Measurements from ENCODE around the gene C1QA. TPM values are rescaled to one million over a fixed set of nuclear protein-coding genes. Genes with fewer than 3 reads are reported as not detected.

The C1QA gene
- total and polyA plus RNA-seq, 12 donors: 47.5 to 953 (median 420) TPM

DNA sequence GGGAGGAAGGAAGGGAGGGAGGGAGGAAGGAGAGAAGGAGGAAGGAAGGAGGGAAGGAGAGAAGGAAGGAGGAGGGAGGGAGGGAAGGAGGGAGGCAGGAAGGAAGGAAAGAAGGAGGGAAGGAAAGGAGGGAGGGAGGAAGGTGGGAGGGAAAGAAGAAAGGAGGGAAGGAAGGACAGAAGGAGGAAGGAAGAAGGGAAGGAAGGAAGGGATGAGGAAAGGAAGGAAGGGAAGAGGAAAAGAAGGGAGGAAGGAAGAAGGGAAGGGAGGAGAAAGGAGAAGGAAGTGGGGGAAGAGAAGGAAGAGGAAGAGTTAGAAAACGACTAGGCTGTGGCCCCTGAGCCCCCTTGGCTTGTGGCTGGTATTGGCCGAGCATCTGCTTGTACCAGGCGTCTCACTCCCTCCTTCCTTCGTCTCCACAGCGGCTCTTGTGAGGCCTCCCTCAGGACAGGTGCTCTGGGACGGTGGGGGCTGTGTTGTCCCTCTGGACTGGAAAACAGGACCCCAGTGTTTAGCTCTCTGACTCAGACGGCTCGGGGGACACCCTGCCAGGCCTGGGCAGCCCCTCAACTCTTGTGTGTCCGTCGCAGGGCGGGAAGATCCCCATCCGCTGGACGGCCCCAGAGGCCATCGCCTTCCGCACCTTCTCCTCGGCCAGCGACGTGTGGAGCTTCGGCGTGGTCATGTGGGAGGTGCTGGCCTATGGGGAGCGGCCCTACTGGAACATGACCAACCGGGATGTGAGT is 36.2 kb upstream of the C1QA start:
- intact Hi-C loops (cut with DNase I): no loop called here
- Histone ChIP-seq H3K36me3 (replicated peaks in 1 of 2) (no peaks in the 10 kb centered on the region), H3K27ac (no peak overlapping the region), H3K9me3 (replicated peaks in 1 of 3) (no peaks in the 10 kb centered on the region), H3K4me3 (no peak overlapping the region), H3K27me3 (peaks cover 20% of the 10 kb centered on the region), H3K4me1 (replicated peaks in 1 of 2) (no peaks in the 10 kb centered on the region)
- TF ChIP-seq POLR2A (IDR thresholded peaks at IDR 0.05): no peak
- TF ChIP-seq, protein P1, sequence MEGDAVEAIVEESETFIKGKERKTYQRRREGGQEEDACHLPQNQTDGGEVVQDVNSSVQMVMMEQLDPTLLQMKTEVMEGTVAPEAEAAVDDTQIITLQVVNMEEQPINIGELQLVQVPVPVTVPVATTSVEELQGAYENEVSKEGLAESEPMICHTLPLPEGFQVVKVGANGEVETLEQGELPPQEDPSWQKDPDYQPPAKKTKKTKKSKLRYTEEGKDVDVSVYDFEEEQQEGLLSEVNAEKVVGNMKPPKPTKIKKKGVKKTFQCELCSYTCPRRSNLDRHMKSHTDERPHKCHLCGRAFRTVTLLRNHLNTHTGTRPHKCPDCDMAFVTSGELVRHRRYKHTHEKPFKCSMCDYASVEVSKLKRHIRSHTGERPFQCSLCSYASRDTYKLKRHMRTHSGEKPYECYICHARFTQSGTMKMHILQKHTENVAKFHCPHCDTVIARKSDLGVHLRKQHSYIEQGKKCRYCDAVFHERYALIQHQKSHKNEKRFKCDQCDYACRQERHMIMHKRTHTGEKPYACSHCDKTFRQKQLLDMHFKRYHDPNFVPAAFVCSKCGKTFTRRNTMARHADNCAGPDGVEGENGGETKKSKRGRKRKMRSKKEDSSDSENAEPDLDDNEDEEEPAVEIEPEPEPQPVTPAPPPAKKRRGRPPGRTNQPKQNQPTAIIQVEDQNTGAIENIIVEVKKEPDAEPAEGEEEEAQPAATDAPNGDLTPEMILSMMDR (IDR thresholded peaks at IDR 0.05): no peak
- 48 to 63% (median 58%) methylated on average over 12 to 22 of the region's 22 CpGs for WGBS, 4 donors
- peak in 1 of 7 donors; percentile 38 for DNase-seq

DNA sequence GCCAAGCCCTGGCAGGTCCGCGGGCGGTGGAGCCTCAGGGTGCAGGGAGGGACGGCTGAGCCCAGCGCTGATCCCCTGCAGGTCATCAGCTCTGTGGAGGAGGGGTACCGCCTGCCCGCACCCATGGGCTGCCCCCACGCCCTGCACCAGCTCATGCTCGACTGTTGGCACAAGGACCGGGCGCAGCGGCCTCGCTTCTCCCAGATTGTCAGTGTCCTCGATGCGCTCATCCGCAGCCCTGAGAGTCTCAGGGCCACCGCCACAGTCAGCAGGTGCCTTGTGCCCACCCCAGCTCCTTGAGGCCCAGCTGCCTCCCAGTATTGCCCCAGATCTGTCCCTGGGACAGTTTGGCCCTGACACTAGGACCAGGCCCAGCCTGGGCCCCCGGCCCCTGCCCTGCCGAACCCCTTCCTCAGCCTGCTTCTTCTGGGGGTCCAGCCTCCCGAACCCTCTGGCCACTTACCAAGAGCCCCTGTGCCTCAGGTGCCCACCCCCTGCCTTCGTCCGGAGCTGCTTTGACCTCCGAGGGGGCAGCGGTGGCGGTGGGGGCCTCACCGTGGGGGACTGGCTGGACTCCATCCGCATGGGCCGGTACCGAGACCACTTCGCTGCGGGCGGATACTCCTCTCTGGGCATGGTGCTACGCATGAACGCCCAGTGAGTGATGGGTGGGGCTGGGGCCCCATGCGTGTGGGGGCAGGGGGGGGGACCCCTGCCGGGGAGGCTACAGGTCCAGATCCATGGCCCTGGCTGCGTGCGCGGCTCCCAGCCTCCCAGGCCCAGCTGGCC is 35.4 kb upstream of the C1QA start:
- no peak overlapping the region for H3K4me3 ChIP-seq
- peaks cover 20% of the 10 kb centered on the region for H3K27me3 ChIP-seq
- no peak for DNase-seq
- 66 to 76% (median 71%) methylated on average over 18 to 39 of the region's 39 CpGs for WGBS, 4 donors
- TF ChIP-seq, protein P1 (IDR thresholded peaks at IDR 0.05): no peak
- no peak for TF ChIP-seq POLR2A (IDR thresholded peaks at IDR 0.05)
- intact Hi-C loops (cut with DNase I): no loop called here
- H3K9me3 ChIP-seq (replicated peaks in 1 of 3): no peaks in the 10 kb centered on the region
- H3K36me3 ChIP-seq (replicated peaks in 1 of 2): no peaks in the 10 kb centered on the region
- no peak overlapping the region for H3K27ac ChIP-seq
- no peaks in the 10 kb centered on the region for H3K4me1 ChIP-seq (replicated peaks in 1 of 2)

DNA sequence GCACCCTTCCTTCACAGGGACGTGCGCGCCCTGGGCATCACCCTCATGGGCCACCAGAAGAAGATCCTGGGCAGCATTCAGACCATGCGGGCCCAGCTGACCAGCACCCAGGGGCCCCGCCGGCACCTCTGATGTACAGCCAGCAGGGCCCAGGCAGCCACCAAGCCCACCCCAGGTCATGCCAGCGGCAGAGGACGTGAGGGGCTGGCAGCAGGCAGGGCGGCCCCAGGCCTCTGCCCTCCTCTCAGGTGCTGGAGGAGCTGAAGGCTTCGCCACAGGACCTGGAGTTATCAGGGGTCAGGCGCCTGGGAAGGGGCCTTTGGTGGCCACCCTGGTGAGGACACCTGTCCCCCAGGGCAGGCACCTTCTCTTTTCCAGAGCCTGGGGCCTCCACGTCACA is 34.8 kb upstream of the C1QA start:
- WGBS, 4 donors: 80 to 97% (median 93%) methylated on average over 1 to 12 of the region's 12 CpGs
- TF ChIP-seq, protein P1 (IDR thresholded peaks at IDR 0.05): no peak
- intact Hi-C loops (cut with DNase I): no loop called here
- no peak overlapping the region for H3K4me3 ChIP-seq
- no peaks in the 10 kb centered on the region for H3K9me3 ChIP-seq (replicated peaks in 1 of 3)
- DNase-seq: no peak
- peaks cover 20% of the 10 kb centered on the region for H3K27me3 ChIP-seq
- no peaks in the 10 kb centered on the region for H3K36me3 ChIP-seq (replicated peaks in 1 of 2)
- no peaks in the 10 kb centered on the region for H3K4me1 ChIP-seq (replicated peaks in 1 of 2)
- no peak overlapping the region for H3K27ac ChIP-seq

DNA sequence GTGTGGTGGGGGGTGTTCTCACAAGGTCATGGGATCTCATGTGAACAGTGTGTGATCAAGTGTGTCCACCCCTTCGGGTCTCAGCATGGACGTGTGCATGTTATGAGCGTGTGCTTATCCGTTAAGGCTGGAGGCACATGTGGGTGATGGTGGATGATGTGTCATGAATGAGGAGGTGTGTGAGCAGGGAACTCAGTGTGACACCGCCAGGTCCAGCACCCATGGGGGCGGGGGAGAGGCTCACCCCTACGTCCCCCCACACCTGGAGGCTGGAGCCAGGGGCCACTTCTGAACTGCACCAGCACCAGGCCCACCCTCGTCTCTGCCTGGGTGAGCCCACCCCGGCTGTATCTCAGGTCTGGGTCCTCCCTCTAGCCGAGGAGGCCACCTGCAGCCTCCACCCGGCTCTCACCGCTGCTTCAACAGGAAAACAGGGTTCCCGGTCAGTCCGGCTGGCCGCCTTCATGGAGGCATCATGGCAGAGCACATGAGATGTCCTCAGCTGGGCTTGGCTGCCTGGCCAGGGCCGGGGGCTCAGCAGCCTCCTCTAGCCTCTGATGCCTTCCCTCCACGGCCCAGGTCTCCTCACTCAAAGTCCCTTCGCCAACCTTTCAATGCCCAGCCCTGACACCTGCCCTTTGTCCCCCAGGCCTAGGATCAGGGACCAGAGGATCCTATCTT is 34.2 kb upstream of the C1QA start:
- Histone ChIP-seq H3K27ac (no peak overlapping the region), H3K27me3 (peaks cover 20% of the 10 kb centered on the region), H3K4me3 (no peak overlapping the region), H3K36me3 (replicated peaks in 1 of 2) (no peaks in the 10 kb centered on the region), H3K9me3 (replicated peaks in 1 of 3) (no peaks in the 10 kb centered on the region), H3K4me1 (replicated peaks in 1 of 2) (no peaks in the 10 kb centered on the region)
- TF ChIP-seq, protein P1 (IDR thresholded peaks at IDR 0.05): no peak
- no peak for TF ChIP-seq POLR2A (IDR thresholded peaks at IDR 0.05)
- intact Hi-C loops (cut with DNase I): no loop called here
- no peak for DNase-seq
- 70 to 91% (median 82%) methylated on average over 4 to 18 of the region's 18 CpGs for WGBS, 4 donors

Data from adrenal gland (tissue), 12 donors.